ENCODE measurements around the gene ATXN7L1. TPM values are rescaled to one million over a fixed set of nuclear protein-coding genes. Genes with fewer than 3 reads are reported as not detected.
A peak's percentile ranks its signal among the peaks of the same experiment; 100 is the strongest.
"Not testable (repeated sequence)": the region's sequence is repeated elsewhere in the genome, so short reads cannot be mapped to it uniquely, and the experiment has no call there.

The ATXN7L1 gene
- total and polyA plus RNA-seq, 5 donors from 2014 or later, result 25.8 to 78.9 (median 26.8) TPM

- Mint-ChIP-seq H3K4me1 (peaks cover 4 to 29% (median 16%) of the 10 kb centered on the region in 4 donors), H3K27me3 (no peaks in the 10 kb centered on the region), H3K27ac (no peak overlapping the region), H3K4me3 (no peak overlapping the region), H3K36me3 (peaks cover 25% of the 10 kb centered on the region), H3K9me3 (peaks cover 0 to 4% (median 0%) of the 10 kb centered on the region in 7 donors)
- peaks cover 9% of the 10 kb centered on the region for H3K4me1 ChIP-seq (ENCODE audit: control insufficient read depth, insufficient read depth, low read length, poor library complexity, severe bottlenecking)
- no peaks in the 10 kb centered on the region for H3K27me3 ChIP-seq (ENCODE audit: control insufficient read depth, insufficient read depth, low read length)
- ATAC-seq (ENCODE audit: low read depth in 2 of 2), result no peak
- no peak overlapping the region for H3K4me3 ChIP-seq (ENCODE audit: low read depth, low read length)
- no peaks in the 10 kb centered on the region for H3K9me3 ChIP-seq (ENCODE audit: control insufficient read depth in 2 of 2, low read length in 2 of 2)
- no peak overlapping the region for H3K27ac ChIP-seq (ENCODE audit: insufficient read depth, low read length, poor library complexity, severe bottlenecking)
- no peak for DNase-seq
- peaks cover 9% of the 10 kb centered on the region for H3K36me3 ChIP-seq (ENCODE audit: control insufficient read depth, insufficient read depth, low read length)
Observed at GRCh38 chr7:105697753-105698152, 178.6 kb downstream of the ATXN7L1 start.

GRCh38 chr7:105697169-105697568 is 179.2 kb downstream of the ATXN7L1 start:
- H3K27me3 Mint-ChIP-seq; H3K27me3 ChIP-seq (ENCODE audit: control insufficient read depth, insufficient read depth, low read length); H3K4me3 Mint-ChIP-seq; H3K9me3 ChIP-seq (ENCODE audit: control insufficient read depth in 2 of 2, low read length in 2 of 2); H3K27ac ChIP-seq (ENCODE audit: insufficient read depth, low read length, poor library complexity, severe bottlenecking); H3K36me3 ChIP-seq (ENCODE audit: control insufficient read depth, insufficient read depth, low read length); H3K27ac Mint-ChIP-seq; H3K9me3 Mint-ChIP-seq; H3K4me3 ChIP-seq (ENCODE audit: low read depth, low read length); DNase-seq; ATAC-seq (ENCODE audit: low read depth in 2 of 2): not testable (repeated sequence)
- peaks cover 14% of the 10 kb centered on the region for H3K4me1 ChIP-seq (ENCODE audit: control insufficient read depth, insufficient read depth, low read length, poor library complexity, severe bottlenecking)
- Mint-ChIP-seq H3K4me1 (peaks cover 4 to 35% (median 19%) of the 10 kb centered on the region in 4 donors), H3K36me3 (peaks cover 25% of the 10 kb centered on the region)

GRCh38 chr7:105693576-105693975 is 182.8 kb downstream of the ATXN7L1 start:
- peaks cover 18 to 70% (median 40%) of the 10 kb centered on the region in 4 donors for H3K4me1 Mint-ChIP-seq
- H3K9me3 ChIP-seq (ENCODE audit: control insufficient read depth in 2 of 2, low read length in 2 of 2), result no peaks in the 10 kb centered on the region
- DNase-seq (no peak), ATAC-seq (ENCODE audit: low read depth in 2 of 2) (no peak)
- peak overlapping the region; percentile 25 to 73 (median 56) for H3K4me3 Mint-ChIP-seq
- no peaks in the 10 kb centered on the region for H3K27me3 ChIP-seq (ENCODE audit: control insufficient read depth, insufficient read depth, low read length)
- no peak overlapping the region for H3K4me3 ChIP-seq (ENCODE audit: low read depth, low read length)
- H3K36me3 ChIP-seq (ENCODE audit: control insufficient read depth, insufficient read depth, low read length), result peaks cover 6% of the 10 kb centered on the region
- peaks cover 0 to 4% (median 0%) of the 10 kb centered on the region in 7 donors for H3K9me3 Mint-ChIP-seq
- H3K4me1 ChIP-seq (ENCODE audit: control insufficient read depth, insufficient read depth, low read length, poor library complexity, severe bottlenecking), result peaks cover 48% of the 10 kb centered on the region
- no peak overlapping the region for H3K27ac ChIP-seq (ENCODE audit: insufficient read depth, low read length, poor library complexity, severe bottlenecking)
- H3K27ac Mint-ChIP-seq, result peak overlapping the region; percentile 93 to 100 (median 97)
- H3K27me3 Mint-ChIP-seq, result peaks cover 5% of the 10 kb centered on the region
- peaks cover 19% of the 10 kb centered on the region for H3K36me3 Mint-ChIP-seq

DNA sequence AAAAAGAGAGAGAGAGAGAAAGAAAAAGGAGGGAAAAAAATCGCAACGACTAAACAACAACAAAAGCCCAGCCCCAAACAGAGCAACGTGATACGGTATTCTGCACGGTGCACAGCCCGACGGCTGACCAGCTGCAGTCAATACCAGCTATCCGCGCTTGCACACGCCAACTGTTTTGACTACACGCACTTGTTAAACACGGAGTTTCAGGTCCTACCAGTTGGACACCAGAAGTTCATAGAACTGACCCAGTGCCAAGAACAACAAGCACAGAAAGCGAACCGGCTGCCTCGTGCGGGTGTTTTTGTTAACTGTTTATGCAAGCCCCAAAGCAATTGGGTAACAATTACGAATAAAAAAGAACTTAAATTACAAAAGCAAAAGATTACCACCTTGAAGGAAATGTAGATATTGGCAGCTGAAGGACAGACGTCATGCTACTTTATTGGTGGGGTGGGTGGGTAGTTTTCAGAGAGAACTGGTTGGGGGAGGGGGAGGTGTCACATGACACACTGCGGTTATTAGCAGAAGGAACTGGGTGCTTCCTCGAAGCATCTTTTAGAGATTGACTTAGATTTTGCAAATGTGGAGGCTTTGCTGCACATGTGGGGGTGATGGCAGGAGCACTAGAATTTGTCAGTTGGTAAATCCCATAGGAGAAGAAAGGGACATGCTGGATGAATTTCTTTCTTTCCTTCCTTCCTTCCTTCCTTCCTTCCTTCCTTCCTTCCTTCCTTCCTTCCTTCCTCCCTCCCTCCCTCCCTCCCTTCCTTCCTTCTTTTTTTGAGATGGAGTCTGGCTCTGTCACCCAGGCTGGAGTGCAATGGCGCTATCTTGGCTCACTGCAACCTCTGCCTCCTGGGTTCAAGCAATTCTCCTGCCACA is 184.5 kb downstream of the ATXN7L1 start:
- Mint-ChIP-seq H3K36me3 (peaks cover 23% of the 10 kb centered on the region), H3K27me3 (peaks cover 5% of the 10 kb centered on the region), H3K4me3 (peak overlapping the region; percentile 92 to 97 (median 95)), H3K4me1 (peaks cover 17 to 85% (median 51%) of the 10 kb centered on the region in 4 donors), H3K9me3 (peaks cover 0 to 2% (median 0%) of the 10 kb centered on the region in 7 donors), H3K27ac (peak overlapping the region; percentile 97 to 100 (median 98))
- Histone ChIP-seq H3K27ac (ENCODE audit: insufficient read depth, low read length, poor library complexity, severe bottlenecking) (peak overlapping the region; percentile 98), H3K4me1 (ENCODE audit: control insufficient read depth, insufficient read depth, low read length, poor library complexity, severe bottlenecking) (peaks cover 52% of the 10 kb centered on the region), H3K27me3 (ENCODE audit: control insufficient read depth, insufficient read depth, low read length) (no peaks in the 10 kb centered on the region), H3K36me3 (ENCODE audit: control insufficient read depth, insufficient read depth, low read length) (peaks cover 9% of the 10 kb centered on the region), H3K4me3 (ENCODE audit: low read depth, low read length) (peak overlapping the region; percentile 95), H3K9me3 (ENCODE audit: control insufficient read depth in 2 of 2, low read length in 2 of 2) (no peaks in the 10 kb centered on the region)
- ATAC-seq (ENCODE audit: low read depth in 2 of 2) (peak; percentile 86 to 89), DNase-seq (peak; percentile 75 to 96 (median 92))

GRCh38 chr7:105691082-105691679 is 185.2 kb downstream of the ATXN7L1 start:
- DNase-seq (peak; percentile 27 to 87 (median 75)), ATAC-seq (ENCODE audit: low read depth in 2 of 2) (peak; percentile 42 to 47)
- Mint-ChIP-seq H3K9me3 (no peaks in the 10 kb centered on the region), H3K4me3 (peak overlapping the region; percentile 92 to 97 (median 95)), H3K27me3 (peaks cover 5% of the 10 kb centered on the region), H3K4me1 (peaks cover 23 to 91% (median 57%) of the 10 kb centered on the region in 4 donors), H3K27ac (peak overlapping the region; percentile 97 to 100 (median 98)), H3K36me3 (peaks cover 27% of the 10 kb centered on the region)
- no peaks in the 10 kb centered on the region for H3K27me3 ChIP-seq (ENCODE audit: control insufficient read depth, insufficient read depth, low read length)
- peak overlapping the region; percentile 98 for H3K27ac ChIP-seq (ENCODE audit: insufficient read depth, low read length, poor library complexity, severe bottlenecking)
- H3K9me3 ChIP-seq (ENCODE audit: control insufficient read depth in 2 of 2, low read length in 2 of 2), result no peaks in the 10 kb centered on the region
- H3K36me3 ChIP-seq (ENCODE audit: control insufficient read depth, insufficient read depth, low read length), result peaks cover 11% of the 10 kb centered on the region
- peaks cover 52% of the 10 kb centered on the region for H3K4me1 ChIP-seq (ENCODE audit: control insufficient read depth, insufficient read depth, low read length, poor library complexity, severe bottlenecking)
- peak overlapping the region; percentile 95 for H3K4me3 ChIP-seq (ENCODE audit: low read depth, low read length)

- Histone ChIP-seq H3K9me3 (ENCODE audit: control insufficient read depth in 2 of 2, low read length in 2 of 2) (no peaks in the 10 kb centered on the region), H3K27me3 (ENCODE audit: control insufficient read depth, insufficient read depth, low read length) (no peaks in the 10 kb centered on the region), H3K4me1 (ENCODE audit: control insufficient read depth, insufficient read depth, low read length, poor library complexity, severe bottlenecking) (peaks cover 53% of the 10 kb centered on the region), H3K27ac (ENCODE audit: insufficient read depth, low read length, poor library complexity, severe bottlenecking) (peak overlapping the region; percentile 98), H3K4me3 (ENCODE audit: low read depth, low read length) (peak overlapping the region; percentile 95), H3K36me3 (ENCODE audit: control insufficient read depth, insufficient read depth, low read length) (peaks cover 9% of the 10 kb centered on the region)
- ATAC-seq (ENCODE audit: low read depth in 2 of 2), result no peak
- H3K36me3 Mint-ChIP-seq, result peaks cover 27% of the 10 kb centered on the region
- H3K9me3 Mint-ChIP-seq, result no peaks in the 10 kb centered on the region
- no peak for DNase-seq
- H3K4me1 Mint-ChIP-seq, result peaks cover 23 to 92% (median 59%) of the 10 kb centered on the region in 4 donors
- peak overlapping the region; percentile 92 to 97 (median 95) for H3K4me3 Mint-ChIP-seq
- H3K27ac Mint-ChIP-seq, result peak overlapping the region; percentile 97 to 100 (median 98)
- H3K27me3 Mint-ChIP-seq, result peaks cover 5% of the 10 kb centered on the region
Observed at GRCh38 chr7:105690325-105690945, 186.0 kb downstream of the ATXN7L1 start.

GRCh38 chr7:105689067-105689819 is 187.2 kb downstream of the ATXN7L1 start:
- Histone ChIP-seq H3K27me3 (ENCODE audit: control insufficient read depth, insufficient read depth, low read length) (no peaks in the 10 kb centered on the region), H3K36me3 (ENCODE audit: control insufficient read depth, insufficient read depth, low read length) (peaks cover 13% of the 10 kb centered on the region), H3K4me3 (ENCODE audit: low read depth, low read length) (no peak overlapping the region), H3K27ac (ENCODE audit: insufficient read depth, low read length, poor library complexity, severe bottlenecking) (peak overlapping the region; percentile 48), H3K4me1 (ENCODE audit: control insufficient read depth, insufficient read depth, low read length, poor library complexity, severe bottlenecking) (peaks cover 55% of the 10 kb centered on the region), H3K9me3 (ENCODE audit: control insufficient read depth in 2 of 2, low read length in 2 of 2) (no peaks in the 10 kb centered on the region)
- H3K9me3 Mint-ChIP-seq, result no peaks in the 10 kb centered on the region
- H3K27ac Mint-ChIP-seq, result peak overlapping the region; percentile 97 to 100 (median 97)
- H3K36me3 Mint-ChIP-seq, result peaks cover 32% of the 10 kb centered on the region
- no peak for ATAC-seq (ENCODE audit: low read depth in 2 of 2)
- H3K27me3 Mint-ChIP-seq, result peaks cover 5% of the 10 kb centered on the region
- H3K4me3 Mint-ChIP-seq, result peak overlapping the region; percentile 32 to 96 (median 86)
- peaks cover 28 to 96% (median 62%) of the 10 kb centered on the region in 4 donors for H3K4me1 Mint-ChIP-seq
- DNase-seq, result no peak

Data from CD4-positive, CD25-positive, alpha-beta regulatory T cell (primary cell).